ENCODE results near the gene VHLL.

Gene VHLL

GRCh38 chr1:156259805-156260204 lies 39.3 kb downstream of the VHLL start:
- DNase-seq (ENCODE audit: low read depth, low spot score) = no peak
- H3K27ac ChIP-seq = no peak overlapping the region

GRCh38 chr1:156258859-156259258 lies 40.2 kb downstream of the VHLL start:
- DNase-seq (ENCODE audit: low read depth, low spot score) = peak; percentile 51
- H3K27ac ChIP-seq = peak overlapping the region; percentile 10

GRCh38 chr1:156257711-156258110 lies 41.4 kb downstream of the VHLL start:
- DNase-seq (ENCODE audit: low read depth, low spot score) = no peak
- no peak overlapping the region for H3K27ac ChIP-seq

- H3K27ac ChIP-seq = no peak overlapping the region
- DNase-seq (ENCODE audit: low read depth, low spot score) = no peak
Measured at GRCh38 chr1:156253634-156254033, 45.5 kb downstream of the VHLL start.

- no peak for DNase-seq (ENCODE audit: low read depth, low spot score)
- H3K27ac ChIP-seq = no peak overlapping the region
Measured at GRCh38 chr1:156251527-156251926, 47.6 kb downstream of the VHLL start.

- no peak overlapping the region for H3K27ac ChIP-seq
- no peak for DNase-seq (ENCODE audit: low read depth, low spot score)
Measured at GRCh38 chr1:156249593-156249992, 49.5 kb downstream of the VHLL start.
